Muscle of leg (tissue), 11 donors: Measurements from ENCODE around the gene SOX4. TPM values are rescaled to one million over a fixed set of nuclear protein-coding genes. Genes with fewer than 3 reads are reported as not detected.

Experiments used
- DNase-seq: peaks from one replicate; pipeline ENCODE4 v3.0.0; 2013
- H3K27ac ChIP-seq: one replicate; pipeline ENCODE4 v1.5.1; 2013; ENCODE audit warnings: mild to moderate bottlenecking, low read length, control low read depth
- H3K27me3 ChIP-seq: one replicate; pipeline ENCODE4 v1.6.1; 2013; ENCODE audit warnings: low read length; ENCODE audit not compliant: control insufficient read depth, insufficient read depth
- H3K36me3 ChIP-seq: one replicate; pipeline ENCODE4 v1.6.1; 2013; ENCODE audit warnings: low read length; ENCODE audit not compliant: control insufficient read depth, insufficient read depth
- H3K4me1 ChIP-seq: one replicate; pipeline ENCODE4 v1.6.1; 2013; ENCODE audit warnings: low read length; ENCODE audit not compliant: control insufficient read depth, insufficient read depth
- H3K4me3 ChIP-seq: one replicate; pipeline ENCODE4 v1.5.1; 2013; ENCODE audit warnings: low read length, control low read depth
- H3K9me3 ChIP-seq: replicated peaks from 2 replicates; pipeline ENCODE4 v1.6.1; 2013; ENCODE audit warnings: low read depth, low read length; ENCODE audit not compliant: control insufficient read depth
- WGBS: methylation state at CpG from one replicate; pipeline ENCODE4 v1.1.5; 2013; ENCODE audit warnings: missing lambda C conversion rate; ENCODE audit not compliant: insufficient coverage; 5-methylcytosine and 5-hydroxymethylcytosine counted together
- polyA plus RNA-seq, 8 donors: library from polyadenylated mRNA; unstranded; fragments of 120-200 nt; gene quantifications; one replicate each; pipeline versions ENCODE4 v1.2.1 to v1.2.3, GENCODE V29; 2013; ENCODE audit warnings: inconsistent platforms in 1 of 8, low replicate concordance in 1 of 8; ENCODE audit not compliant: insufficient read length in 8 of 8, insufficient read depth in 1 of 8
- total RNA-seq: library from RNA; stranded (reverse); fragments of 120-200 nt; gene quantifications from one replicate; pipeline ENCODE4 v1.2.4, GENCODE V29; 2013

The SOX4 gene
- total and polyA plus RNA-seq, 9 donors: 27.3 to 60.0 (median 41.0) TPM

- no peak overlapping the region for H3K27ac ChIP-seq
- no peaks in the 10 kb centered on the region for H3K4me1 ChIP-seq
- no peak overlapping the region for H3K4me3 ChIP-seq
- H3K9me3 ChIP-seq: no peaks in the 10 kb centered on the region
- DNase-seq: no peak
- H3K27me3 ChIP-seq: no peaks in the 10 kb centered on the region
- H3K36me3 ChIP-seq: no peaks in the 10 kb centered on the region
- WGBS: no CpG with 5 or more reads among the region's 3 CpGs
These were observed 17.9 kb downstream of the SOX4 start for GRCh38 chr6:21611485-21611884.

- no peak overlapping the region for H3K4me3 ChIP-seq
- WGBS: 80% methylated on average over 1 of the region's 6 CpGs
These were observed 18.7 kb downstream of the SOX4 start for GRCh38 chr6:21612067-21612745.

GRCh38 chr6:21613809-21614208 is 20.3 kb downstream of the SOX4 start:
- no peaks in the 10 kb centered on the region for H3K36me3 ChIP-seq
- no peak overlapping the region for H3K4me3 ChIP-seq
- WGBS: no CpG with 5 or more reads among the region's 2 CpGs
- H3K27me3 ChIP-seq: no peaks in the 10 kb centered on the region
- H3K9me3 ChIP-seq: no peaks in the 10 kb centered on the region
- DNase-seq: no peak
- H3K27ac ChIP-seq: no peak overlapping the region
- no peaks in the 10 kb centered on the region for H3K4me1 ChIP-seq

More at GRCh38 chr6:21612067-21612745, 18.7 kb downstream of the SOX4 start:
- H3K27ac ChIP-seq: no peak overlapping the region
- no peaks in the 10 kb centered on the region for H3K4me1 ChIP-seq
- no peak for DNase-seq
- H3K27me3 ChIP-seq: no peaks in the 10 kb centered on the region
- no peaks in the 10 kb centered on the region for H3K36me3 ChIP-seq
- no peaks in the 10 kb centered on the region for H3K9me3 ChIP-seq

- WGBS: 73% methylated on average over 3 of the region's 4 CpGs
- no peaks in the 10 kb centered on the region for H3K4me1 ChIP-seq
- no peak overlapping the region for H3K4me3 ChIP-seq
- H3K27me3 ChIP-seq: no peaks in the 10 kb centered on the region
- no peaks in the 10 kb centered on the region for H3K9me3 ChIP-seq
- no peak for DNase-seq
- no peak overlapping the region for H3K27ac ChIP-seq
- no peaks in the 10 kb centered on the region for H3K36me3 ChIP-seq
These were observed 20.7 kb downstream of the SOX4 start for GRCh38 chr6:21614226-21614625.

- H3K4me1 ChIP-seq: no peaks in the 10 kb centered on the region
- WGBS: 35% methylated on average over 2 of the region's 3 CpGs
- H3K27me3 ChIP-seq: no peaks in the 10 kb centered on the region
- no peak for DNase-seq
- H3K27ac ChIP-seq: no peak overlapping the region
- no peak overlapping the region for H3K4me3 ChIP-seq
- H3K36me3 ChIP-seq: no peaks in the 10 kb centered on the region
- no peaks in the 10 kb centered on the region for H3K9me3 ChIP-seq
These were observed 22.0 kb downstream of the SOX4 start for GRCh38 chr6:21615504-21615903.

GRCh38 chr6:21616005-21616404 is 22.5 kb downstream of the SOX4 start:
- 20% methylated on average over 1 of the region's 5 CpGs for WGBS
- Histone ChIP-seq H3K36me3 (no peaks in the 10 kb centered on the region), H3K9me3 (no peaks in the 10 kb centered on the region), H3K27me3 (no peaks in the 10 kb centered on the region), H3K4me3 (no peak overlapping the region), H3K4me1 (no peaks in the 10 kb centered on the region), H3K27ac (no peak overlapping the region)
- no peak for DNase-seq

GRCh38 chr6:21625642-21626041 is 32.1 kb downstream of the SOX4 start:
- Histone ChIP-seq H3K4me3 (no peak overlapping the region), H3K27me3 (no peaks in the 10 kb centered on the region), H3K27ac (no peak overlapping the region), H3K9me3 (no peaks in the 10 kb centered on the region), H3K4me1 (no peaks in the 10 kb centered on the region), H3K36me3 (no peaks in the 10 kb centered on the region)
- 0% methylated on average over 1 of the region's 7 CpGs for WGBS
- no peak for DNase-seq

GRCh38 chr6:21626756-21627155 is 33.2 kb downstream of the SOX4 start:
- H3K27me3 ChIP-seq: no peaks in the 10 kb centered on the region
- no peaks in the 10 kb centered on the region for H3K4me1 ChIP-seq
- H3K4me3 ChIP-seq: no peak overlapping the region
- H3K9me3 ChIP-seq: no peaks in the 10 kb centered on the region
- WGBS: no CpG with 5 or more reads among the region's 1 CpG
- no peak for DNase-seq
- H3K36me3 ChIP-seq: no peaks in the 10 kb centered on the region
- H3K27ac ChIP-seq: no peak overlapping the region

- no peaks in the 10 kb centered on the region for H3K4me1 ChIP-seq
- no peaks in the 10 kb centered on the region for H3K27me3 ChIP-seq
- H3K27ac ChIP-seq: no peak overlapping the region
- no peak overlapping the region for H3K4me3 ChIP-seq
- H3K9me3 ChIP-seq: no peaks in the 10 kb centered on the region
- 63% methylated on average over 4 of the region's 4 CpGs for WGBS
- DNase-seq: no peak
- no peaks in the 10 kb centered on the region for H3K36me3 ChIP-seq
These were observed 34.6 kb downstream of the SOX4 start for GRCh38 chr6:21628160-21628559.

- H3K27me3 ChIP-seq: no peaks in the 10 kb centered on the region
- no peak overlapping the region for H3K27ac ChIP-seq
- DNase-seq: no peak
- H3K9me3 ChIP-seq: no peaks in the 10 kb centered on the region
- no peaks in the 10 kb centered on the region for H3K36me3 ChIP-seq
- 80% methylated on average over 1 of the region's 9 CpGs for WGBS
- H3K4me1 ChIP-seq: no peaks in the 10 kb centered on the region
- H3K4me3 ChIP-seq: no peak overlapping the region
These were observed 40.1 kb downstream of the SOX4 start for GRCh38 chr6:21633511-21634109.
